Fibroblast of skin of abdomen (primary cell): Measurements from ENCODE around the gene NUDT3.
"Not testable (repeated sequence)": the region's sequence is repeated elsewhere in the genome, so short reads cannot be mapped to it uniquely, and the experiment has no call there.

Experiments used
- DNase-seq: peaks from one replicate; pipeline ENCODE4 v3.0.0-alpha.2; 2013

The NUDT3 gene

GRCh38 chr6:34249469-34250261, 142.8 kb downstream of the NUDT3 start:
- no peak for DNase-seq

GRCh38 chr6:34248727-34249468, 143.6 kb downstream of the NUDT3 start, which contains the start of gene SMIM29:
TSS of gene SMIM29 (minus strand) at chr6:34249006. CDS start at chr6:34247791, 1,215 bp downstream.
- peak; percentile 94 for DNase-seq

- no peak for DNase-seq
These were observed 144.2 kb downstream of the NUDT3 start for GRCh38 chr6:34248198-34248726.

DNA sequence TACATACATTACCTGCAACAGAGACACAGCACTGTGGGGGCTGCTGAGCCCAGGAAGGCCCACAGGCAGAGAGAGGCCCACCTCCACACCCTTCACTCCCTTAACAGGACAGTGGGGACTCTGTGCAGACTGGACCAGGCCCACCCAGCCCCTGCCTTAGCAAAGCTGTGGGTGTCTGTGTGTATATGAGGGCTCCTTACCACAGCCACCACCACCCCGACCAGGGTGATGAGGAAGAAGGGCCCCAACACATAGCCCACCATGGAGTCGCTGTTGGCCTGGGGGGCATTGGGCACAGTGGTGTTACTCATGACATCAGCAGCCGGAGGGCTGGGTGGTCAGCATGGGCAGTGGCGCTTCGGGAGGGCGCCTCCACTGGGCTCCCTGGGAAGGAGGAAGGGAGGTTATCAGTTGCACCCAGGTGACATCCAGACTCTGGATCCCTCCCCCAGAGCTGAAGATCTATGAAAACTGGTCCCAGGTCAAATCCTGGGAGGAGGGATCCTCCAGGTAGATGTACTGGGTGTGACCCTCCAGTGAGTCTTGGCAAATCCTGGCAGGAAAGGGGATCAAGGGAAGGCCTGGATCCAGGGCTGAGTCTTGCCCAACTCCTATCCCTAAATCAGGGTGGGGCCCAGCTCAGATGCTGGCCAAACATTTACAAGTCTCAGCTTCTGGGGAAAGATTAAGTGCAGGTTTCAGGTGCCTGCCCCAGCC, 144.8 kb downstream of the NUDT3 start:
- DNase-seq = no peak

GRCh38 chr6:34246563-34247391, 145.7 kb downstream of the NUDT3 start:
- DNase-seq = peak; percentile 30

DNA sequence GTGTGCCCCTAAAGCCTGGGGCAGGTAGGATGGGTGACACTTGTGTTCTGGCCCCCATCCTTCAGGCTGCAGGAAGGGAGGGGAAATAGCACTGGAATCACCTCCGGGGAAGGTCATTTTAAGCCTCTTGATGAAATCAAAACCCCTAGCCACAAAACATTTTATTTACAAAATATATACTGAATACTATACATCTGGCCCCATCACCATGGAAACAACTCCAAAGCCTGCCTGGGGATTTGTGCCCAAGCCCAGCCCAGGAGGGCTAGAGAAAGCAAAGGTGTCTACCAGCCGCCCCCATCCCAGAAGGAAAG, 146.3 kb downstream of the NUDT3 start:
- no peak for DNase-seq

DNA sequence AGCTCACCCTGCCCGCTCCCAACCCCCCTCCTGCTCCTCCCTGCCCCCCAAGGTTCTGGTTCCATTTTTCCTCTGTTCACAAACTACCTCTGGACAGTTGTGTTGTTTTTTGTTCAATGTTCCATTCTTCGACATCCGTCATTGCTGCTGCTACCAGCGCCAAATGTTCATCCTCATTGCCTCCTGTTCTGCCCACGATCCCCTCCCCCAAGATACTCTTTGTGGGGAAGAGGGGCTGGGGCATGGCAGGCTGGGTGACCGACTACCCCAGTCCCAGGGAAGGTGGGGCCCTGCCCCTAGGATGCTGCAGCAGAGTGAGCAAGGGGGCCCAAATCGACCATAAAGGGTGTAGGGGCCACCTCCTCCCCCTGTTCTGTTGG, 146.7 kb downstream of the NUDT3 start:
- not testable (repeated sequence) for DNase-seq

DNA sequence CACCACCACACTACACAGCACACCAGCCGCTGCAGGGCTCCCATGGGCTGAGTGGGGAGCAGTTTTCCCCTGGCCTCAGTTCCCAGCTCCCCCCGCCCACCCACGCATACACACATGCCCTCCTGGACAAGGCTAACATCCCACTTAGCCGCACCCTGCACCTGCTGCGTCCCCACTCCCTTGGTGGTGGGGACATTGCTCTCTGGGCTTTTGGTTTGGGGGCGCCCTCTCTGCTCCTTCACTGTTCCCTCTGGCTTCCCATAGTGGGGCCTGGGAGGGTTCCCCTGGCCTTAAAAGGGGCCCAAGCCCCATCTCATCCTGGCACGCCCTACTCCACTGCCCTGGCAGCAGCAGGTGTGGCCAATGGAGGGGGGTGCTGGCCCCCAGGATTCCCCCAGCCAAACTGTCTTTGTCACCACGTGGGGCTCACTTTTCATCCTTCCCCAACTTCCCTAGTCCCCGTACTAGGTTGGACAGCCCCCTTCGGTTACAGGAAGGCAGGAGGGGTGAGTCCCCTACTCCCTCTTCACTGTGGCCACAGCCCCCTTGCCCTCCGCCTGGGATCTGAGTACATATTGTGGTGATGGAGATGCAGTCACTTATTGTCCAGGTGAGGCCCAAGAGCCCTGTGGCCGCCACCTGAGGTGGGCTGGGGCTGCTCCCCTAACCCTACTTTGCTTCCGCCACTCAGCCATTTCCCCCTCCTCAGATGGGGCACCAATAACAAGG, 147.3 kb downstream of the NUDT3 start:
- DNase-seq = not testable (repeated sequence)

DNA sequence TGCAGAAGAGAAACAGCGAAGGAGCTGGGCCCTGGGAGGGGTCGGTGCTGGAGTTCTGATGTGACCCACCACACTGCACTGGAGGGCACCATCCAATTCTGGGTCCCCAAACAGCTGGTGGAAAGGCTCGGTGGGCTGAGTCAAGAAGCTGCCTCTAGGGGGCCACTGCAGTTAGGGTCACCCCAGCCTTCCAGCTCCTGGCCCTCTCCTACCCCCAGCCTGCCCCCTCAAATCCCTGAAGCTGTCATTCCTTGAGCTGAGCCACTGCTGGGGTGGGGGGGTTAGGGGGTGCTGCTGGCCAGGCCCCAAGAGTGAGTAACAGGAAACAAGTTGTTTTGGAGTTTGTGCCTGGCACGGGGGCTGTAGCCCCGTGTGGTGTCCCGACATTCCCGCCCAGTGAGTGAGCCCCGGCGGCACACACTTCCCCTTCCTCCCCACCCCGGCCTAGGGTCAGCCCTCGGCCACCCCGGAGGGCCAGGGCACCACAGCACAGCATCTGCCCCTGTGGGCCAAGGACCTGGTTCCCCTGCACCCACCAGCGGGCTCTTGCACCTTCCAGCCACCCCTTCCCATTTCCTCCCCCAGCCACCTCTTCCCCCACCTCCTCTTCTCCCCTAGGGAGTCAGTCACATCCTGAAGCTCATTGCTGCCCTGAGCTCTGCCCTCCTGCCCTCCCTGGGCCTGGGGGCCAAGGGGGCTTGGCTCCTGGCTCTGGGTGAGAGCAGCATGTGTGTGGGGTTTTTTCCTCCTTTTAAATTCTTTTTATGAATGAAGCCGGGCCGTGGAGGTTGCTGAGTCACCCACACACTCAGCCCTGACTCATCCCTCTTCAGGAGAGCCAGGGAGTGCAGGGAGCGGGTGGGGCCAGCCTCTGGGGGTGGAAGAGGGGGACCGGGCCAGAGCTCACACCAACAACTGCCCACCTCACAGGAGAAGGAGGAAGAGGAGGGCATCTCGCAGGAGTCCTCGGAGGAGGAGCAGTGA, 148.3 kb downstream of the NUDT3 start:
- peak; percentile 91 for DNase-seq

DNA sequence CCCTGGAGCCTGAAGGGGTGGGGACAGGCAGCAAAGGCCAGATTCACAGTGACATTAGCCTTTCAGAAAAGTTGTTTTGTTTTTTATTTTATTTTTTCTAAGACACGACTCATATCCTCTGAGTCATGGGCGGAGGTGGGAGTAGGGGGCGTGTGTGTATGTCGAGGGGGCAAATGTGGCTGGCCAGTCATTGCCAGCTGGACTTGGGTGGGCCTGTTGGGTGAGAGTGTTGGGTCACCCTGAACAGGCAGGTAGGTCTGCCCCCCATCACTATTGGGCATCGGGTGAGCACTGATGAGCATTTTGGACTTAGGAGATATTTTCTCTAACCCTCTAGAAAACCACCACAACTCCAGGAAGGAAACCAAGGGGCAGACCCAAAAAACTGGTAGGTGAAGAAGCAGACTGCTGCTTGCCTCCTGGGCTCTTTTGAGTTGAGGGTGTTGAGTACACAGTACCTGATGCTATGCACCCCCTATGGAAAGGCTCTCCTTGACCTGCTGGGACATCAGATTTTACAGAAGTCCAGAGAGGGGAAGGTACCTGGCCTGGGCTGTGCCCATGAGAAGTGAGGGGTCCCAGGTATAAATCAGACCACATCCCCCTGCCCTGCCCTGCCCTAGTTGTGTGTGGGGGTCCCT, 149.2 kb downstream of the NUDT3 start:
- DNase-seq = peak; percentile 22

GRCh38 chr6:34242252-34243130, 150.0 kb downstream of the NUDT3 start:
- no peak for DNase-seq

DNA sequence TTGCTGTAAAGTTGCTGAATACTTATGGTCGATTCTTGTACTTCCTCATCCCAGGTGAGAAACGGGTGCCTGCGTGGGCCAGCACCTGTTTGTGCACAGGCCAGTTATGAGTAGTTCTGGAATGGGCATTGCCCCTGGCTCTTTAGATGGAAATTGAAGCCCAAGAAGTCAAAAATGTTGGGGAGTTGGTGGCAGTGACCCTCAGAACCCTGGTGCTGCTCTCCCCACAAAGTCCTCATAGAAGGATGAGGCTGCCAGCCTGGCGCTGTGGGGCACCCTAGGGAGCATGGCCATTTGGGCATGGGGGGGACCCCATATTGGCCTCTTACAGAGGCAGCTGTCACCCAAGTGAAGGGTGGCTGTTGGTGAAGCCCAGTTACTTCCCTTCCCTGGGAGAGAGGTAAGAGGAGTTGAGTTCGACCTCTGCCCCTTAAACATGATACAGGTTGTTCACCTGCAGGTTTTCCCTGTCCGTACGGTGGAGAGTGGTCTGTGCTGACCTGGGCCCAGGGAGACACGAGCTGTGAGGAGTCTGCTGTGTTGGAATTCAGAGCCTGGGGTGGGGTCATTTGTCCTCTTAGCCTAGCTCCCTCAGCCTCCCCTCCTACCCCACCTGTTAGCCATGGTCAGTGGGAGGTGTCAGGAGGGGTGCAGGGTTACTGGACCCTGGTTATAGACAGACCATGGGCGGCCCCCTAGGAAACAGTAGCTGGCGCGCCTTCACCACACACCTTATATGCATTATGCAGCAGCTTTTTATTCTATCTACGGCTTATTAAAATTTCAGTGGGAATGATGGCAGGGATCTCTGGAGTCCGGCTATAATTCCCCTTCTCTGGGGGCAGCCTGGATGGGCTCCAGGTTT, 150.9 kb downstream of the NUDT3 start:
- no peak for DNase-seq

DNA sequence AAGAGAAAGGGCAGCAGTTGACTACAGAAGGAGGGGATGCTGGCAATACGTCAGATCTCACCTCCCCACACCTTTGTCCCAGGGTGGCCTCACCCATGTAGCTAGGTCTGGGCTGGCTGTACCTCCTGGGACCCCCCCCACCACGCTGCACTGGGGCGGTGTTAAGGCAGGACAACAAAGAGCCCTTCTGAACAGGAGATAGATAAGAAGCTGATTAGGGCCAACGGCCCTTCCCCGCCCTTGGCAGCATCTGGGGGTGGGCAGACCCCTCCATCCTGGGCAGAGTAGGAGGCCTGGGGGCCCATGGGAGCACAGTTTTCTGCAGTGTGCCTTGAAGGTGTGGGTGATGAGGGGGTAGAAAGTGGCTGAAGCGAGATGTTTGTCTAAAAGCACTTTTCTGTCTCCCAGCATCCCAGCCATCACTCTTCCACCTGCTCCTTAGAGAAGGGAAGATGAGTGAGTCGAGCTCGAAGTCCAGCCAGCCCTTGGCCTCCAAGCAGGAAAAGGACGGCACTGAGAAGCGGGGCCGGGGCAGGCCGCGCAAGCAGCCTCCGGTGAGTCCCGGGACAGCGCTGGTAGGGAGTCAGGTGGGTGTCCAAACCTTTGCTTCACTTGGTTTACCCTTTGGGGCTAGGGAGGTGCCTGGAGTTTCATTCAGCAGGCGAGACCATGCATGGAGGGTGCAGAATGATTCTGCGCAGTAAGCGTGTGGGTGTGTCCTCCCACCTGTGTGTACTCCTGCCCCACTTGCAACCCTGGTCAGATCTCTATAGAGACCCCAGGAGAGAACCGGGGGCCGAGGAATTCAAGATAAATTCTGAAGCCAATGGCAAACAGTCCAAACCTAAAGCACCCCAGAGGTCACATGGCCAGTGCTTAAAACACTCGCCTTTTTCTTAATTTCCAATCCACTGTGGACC, 151.9 kb downstream of the NUDT3 start:
- DNase-seq = no peak

- no peak for DNase-seq
These were observed 152.6 kb downstream of the NUDT3 start for GRCh38 chr6:34239893-34240292.

- DNase-seq = no peak
These were observed 153.0 kb downstream of the NUDT3 start for GRCh38 chr6:34239500-34239825.
